T-cell (primary cell): ENCODE results near the gene RHAG. TPM values are rescaled to one million over a fixed set of nuclear protein-coding genes. Genes with fewer than 3 reads are reported as not detected.
"Not testable (repeated sequence)": the region's sequence is repeated elsewhere in the genome, so short reads cannot be mapped to it uniquely, and the experiment has no call there.

Source experiments
- ATAC-seq, 4 experiments: fragments of 200-7000 bp in 3 of 4; fragments of 150-1000 bp in 1 of 4; cut with Tn5 transposase; replicated peaks in 1 of 4; 1 replicate in 3 of 4; 2 replicates in 1 of 4; pipeline ENCODE4 v1.10.0; 2021; ENCODE audit warnings: moderate library complexity in 3 of 4, mild to moderate bottlenecking in 2 of 4, moderate number of reproducible peaks in 1 of 4
- CTCF ChIA-PET, 2 donors: fragments of 300-600 bp; sonication (Branson Sonifier 250); formaldehyde crosslinking; loops; one replicate each; lab custom pipeline; 2022; ENCODE audit warnings: antibody characterized with exemption in 2 of 2; lab: Charles Lee
- POLR2A ChIA-PET, 2 donors: fragments of 300-600 bp; sonication (Branson Sonifier 250); formaldehyde crosslinking; loops; one replicate each; lab custom pipeline; 2022; ENCODE audit warnings: antibody characterized with exemption in 2 of 2; lab: Charles Lee
- DNase-seq, 35 experiments: peaks; one replicate each; pipeline versions ENCODE4 v3.0.0 to v3.0.0-alpha.2; 2013 to 2023
- H3K27ac ChIP-seq: one replicate; pipeline ENCODE4 v1.5.1; 2013; ENCODE audit warnings: low read length
- H3K27me3 ChIP-seq, 2 experiments: replicated peaks in 1 of 2; 1 replicate in 1 of 2; 2 replicates in 1 of 2; pipeline versions ENCODE4 v1.6.1 to v1.7.0; 2013; ENCODE audit warnings: low read length in 1 of 2, mixed read lengths in 1 of 2; ENCODE audit not compliant: control insufficient read depth in 2 of 2, insufficient read depth in 2 of 2; ENCODE audit errors: extremely low read depth in 1 of 2
- H3K36me3 ChIP-seq, 2 donors: 1 replicate in 1 of 2; 2 replicates in 1 of 2; pipeline versions ENCODE4 v1.6.1 to v1.7.0; 2013; ENCODE audit warnings: low read length in 1 of 2; ENCODE audit not compliant: control insufficient read depth in 2 of 2, insufficient read depth in 1 of 2; ENCODE audit errors: extremely low read depth in 1 of 2
- H3K4me1 ChIP-seq, 2 experiments: 1 replicate in 1 of 2; 2 replicates in 1 of 2; pipeline versions ENCODE4 v1.6.1 to v1.7.0; 2013; ENCODE audit warnings: low read length in 2 of 2, mixed read lengths in 1 of 2; ENCODE audit not compliant: insufficient read depth in 2 of 2, control insufficient read depth in 1 of 2; ENCODE audit errors: extremely low read depth in 1 of 2
- H3K4me3 ChIP-seq, 2 donors: 1 replicate in 1 of 2; 2 replicates in 1 of 2; pipeline versions ENCODE4 v1.5.1 to v1.7.0; 2013; ENCODE audit warnings: mild to moderate bottlenecking in 2 of 2, low read length in 1 of 2, moderate library complexity in 1 of 2; ENCODE audit not compliant: control insufficient read depth in 1 of 2; ENCODE audit errors: extremely low read depth in 1 of 2
- H3K9me3 ChIP-seq: 2 replicates; pipeline ENCODE4 v1.7.0; 2013
- H3K27ac Mint-ChIP-seq, 2 donors: one replicate each; pipeline ENCODE4 v1.8.0; 2020 to 2021; ENCODE audit warnings: mild to moderate bottlenecking in 2 of 2, mixed read lengths in 2 of 2
- H3K27me3 Mint-ChIP-seq, 2 donors: one replicate each; pipeline ENCODE4 v1.8.0; 2021 to 2022; ENCODE audit warnings: mixed read lengths in 2 of 2
- H3K36me3 Mint-ChIP-seq: one replicate; pipeline ENCODE4 v1.8.0; 2021; ENCODE audit warnings: mixed read lengths
- H3K4me1 Mint-ChIP-seq, 3 donors: one replicate each; pipeline ENCODE4 v1.8.0; 2020 to 2022; ENCODE audit warnings: mixed read lengths in 3 of 3, mild to moderate bottlenecking in 1 of 3
- H3K4me3 Mint-ChIP-seq, 3 donors: one replicate each; pipeline ENCODE4 v1.8.0; 2020 to 2022; ENCODE audit warnings: mild to moderate bottlenecking in 3 of 3, mixed read lengths in 3 of 3, moderate library complexity in 3 of 3
- H3K9me3 Mint-ChIP-seq, 3 donors: one replicate each; pipeline ENCODE4 v1.8.0; 2020 to 2022; ENCODE audit warnings: mixed read lengths in 3 of 3
- WGBS: methylation state at CpG from one replicate; pipeline ENCODE4 v1.1.5; 2013; ENCODE audit warnings: missing lambda C conversion rate; ENCODE audit not compliant: insufficient coverage; 5-methylcytosine and 5-hydroxymethylcytosine counted together
- total RNA-seq, 35 experiments: library from RNA in 6 of 35; stranded (reverse) in 6 of 35; fragments of 120-200 nt in 1 of 35; gene quantifications; one replicate each; pipeline versions ENCODE4 v1.2.1 to v1.2.4 and lab custom pipeline; 2013 to 2026

Gene RHAG
- total RNA-seq, 5 donors from 2014 or later (not counting 1 experiment from before 2014, with no cell fraction given): 0.44 to 0.66 (median 0.51) TPM; not detected in 2

DNA sequence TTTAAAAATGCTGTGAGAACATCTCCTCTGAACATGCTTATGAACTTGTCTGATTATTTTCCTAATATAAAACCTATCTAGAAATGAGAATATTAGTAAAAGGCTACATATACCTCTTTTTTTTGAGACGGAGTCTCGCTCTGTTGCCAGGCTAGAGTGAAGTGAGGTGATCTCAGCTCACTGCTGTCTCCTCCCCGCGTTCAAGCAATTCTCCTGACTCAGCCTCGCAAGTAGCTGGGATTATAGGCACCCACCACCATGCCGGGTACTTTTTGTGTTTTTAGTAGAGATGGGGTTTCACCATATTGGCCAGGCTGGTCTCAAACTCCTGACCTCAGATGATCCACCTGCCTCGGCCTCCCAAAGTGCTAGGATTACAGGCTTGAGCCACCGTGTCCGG, 28.4 kb downstream of the RHAG start:
- H3K9me3 Mint-ChIP-seq, ATAC-seq: not testable (repeated sequence)

DNA sequence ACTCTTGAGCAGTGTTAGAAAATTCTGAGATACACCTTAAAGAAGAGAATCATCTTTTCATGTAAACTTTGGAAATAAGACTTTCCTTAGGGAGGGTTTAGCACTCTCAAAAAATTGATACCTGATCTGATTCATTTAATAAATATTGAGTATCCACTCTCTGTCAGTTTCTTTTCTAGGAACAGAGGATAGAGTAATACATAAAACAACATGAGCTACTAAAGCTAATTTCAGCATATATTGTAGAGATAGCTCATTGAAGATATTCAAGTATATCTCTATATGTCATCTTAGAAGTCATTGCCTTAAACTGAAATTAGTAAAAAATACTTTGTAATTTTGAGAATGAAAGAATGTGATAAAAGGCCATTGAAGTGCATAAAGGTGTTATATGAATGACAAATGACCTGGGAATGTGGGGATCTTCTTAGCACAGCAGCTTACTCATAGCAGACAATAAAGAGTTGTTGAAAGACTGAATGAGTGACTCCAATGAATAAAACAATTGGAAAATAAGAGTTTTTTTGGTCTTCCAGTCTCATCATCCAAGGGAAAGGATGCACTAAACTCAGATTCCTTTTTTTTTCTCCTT, 29.2 kb downstream of the RHAG start:
- Histone ChIP-seq H3K9me3 (no peaks in the 10 kb centered on the region), H3K4me3 (no peak overlapping the region), H3K36me3 (no peaks in the 10 kb centered on the region), H3K4me1 (no peaks in the 10 kb centered on the region), H3K27me3 (no peaks in the 10 kb centered on the region), H3K27ac (no peak overlapping the region)
- POLR2A ChIA-PET: no interaction called here
- Mint-ChIP-seq H3K4me1 (no peaks in the 10 kb centered on the region), H3K27ac (no peak overlapping the region), H3K36me3 (no peaks in the 10 kb centered on the region), H3K4me3 (no peak overlapping the region), H3K9me3 (no peaks in the 10 kb centered on the region), H3K27me3 (peaks cover under 1 to 9% of the 10 kb centered on the region in 2 donors)
- no peak for DNase-seq
- CTCF ChIA-PET: no interaction called here
- no peak for ATAC-seq

More for the DNA sequence above, 28.4 kb downstream of the RHAG start:
- H3K4me1 ChIP-seq, H3K36me3 ChIP-seq, H3K9me3 ChIP-seq, POLR2A ChIA-PET, DNase-seq, H3K27ac ChIP-seq, H3K4me3 Mint-ChIP-seq, H3K27ac Mint-ChIP-seq, H3K27me3 ChIP-seq, H3K4me1 Mint-ChIP-seq, H3K36me3 Mint-ChIP-seq, CTCF ChIA-PET, H3K4me3 ChIP-seq: not testable (repeated sequence)
- WGBS: 63% methylated on average over 2 of the region's 9 CpGs
- H3K27me3 Mint-ChIP-seq: peaks cover 4 to 14% of the 10 kb centered on the region in 2 donors

DNA sequence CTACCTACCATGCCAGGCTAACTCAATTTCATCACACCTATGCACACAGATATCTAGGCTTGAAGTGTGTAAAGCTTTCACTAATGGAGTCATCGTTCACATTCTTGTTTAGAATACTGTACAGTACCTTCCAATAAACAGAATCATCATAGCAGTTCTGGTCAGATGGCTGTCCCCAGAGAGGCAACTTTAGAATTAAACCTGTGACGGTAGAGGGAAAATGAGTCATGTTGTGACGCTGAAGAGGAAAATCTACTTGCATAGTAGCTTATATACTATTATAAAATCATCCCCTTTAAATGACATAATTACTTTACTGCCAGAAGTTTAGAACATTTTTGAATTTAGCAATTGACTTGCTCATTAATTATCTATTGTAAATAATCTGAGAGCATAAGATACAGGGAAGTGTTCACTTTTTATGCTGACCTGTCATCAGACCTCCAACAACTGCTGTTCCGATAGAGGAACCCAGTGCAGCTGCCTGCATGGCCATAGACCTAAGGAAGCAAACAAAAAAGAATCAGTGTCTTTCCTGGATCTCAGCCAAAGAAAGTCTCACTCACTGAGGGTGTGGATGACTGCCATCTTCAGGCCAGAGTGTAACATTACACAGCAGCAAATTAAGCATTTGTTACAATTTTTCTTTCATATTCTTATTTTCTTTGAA, 29.8 kb downstream of the RHAG start:
- Histone ChIP-seq H3K27ac (no peak overlapping the region), H3K4me1 (no peaks in the 10 kb centered on the region), H3K27me3 (no peaks in the 10 kb centered on the region), H3K9me3 (no peaks in the 10 kb centered on the region), H3K36me3 (no peaks in the 10 kb centered on the region), H3K4me3 (no peak overlapping the region)
- Mint-ChIP-seq H3K27ac (no peak overlapping the region), H3K9me3 (no peaks in the 10 kb centered on the region), H3K4me3 (no peak overlapping the region), H3K4me1 (no peaks in the 10 kb centered on the region), H3K27me3 (peaks cover 0 to 9% of the 10 kb centered on the region in 2 donors), H3K36me3 (no peaks in the 10 kb centered on the region)
- DNase-seq: peak in 2 of 35 experiments; percentile 3 to 52
- CTCF ChIA-PET: interaction anchor here in 1 of 2 donors (0.8 kb wide), 1 partner anchor 74 kb away, joined by 3 read pairs; no protein-coding TSS in a partner anchor
- WGBS: 0% methylated on average over 1 of the region's 4 CpGs
- POLR2A ChIA-PET: no interaction called here
- ATAC-seq: peak in 1 of 4 experiments; percentile 27

DNA sequence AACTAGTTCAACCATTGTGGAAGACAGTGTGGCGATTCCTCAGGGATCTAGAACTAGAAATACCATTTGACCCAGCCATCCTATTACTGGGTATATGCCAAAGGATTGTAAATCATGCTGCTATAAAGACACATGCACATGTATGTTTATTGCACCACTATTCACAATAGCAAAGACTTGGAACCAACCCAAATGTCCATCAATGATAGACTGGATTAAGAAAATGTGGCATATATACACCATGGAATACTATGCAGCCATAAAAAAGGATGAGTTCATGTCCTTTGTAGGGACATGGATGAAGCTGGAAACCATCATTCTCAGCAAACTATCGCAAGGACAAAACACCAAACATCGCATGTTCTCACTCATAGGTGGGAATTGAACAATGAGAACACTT, 32.6 kb downstream of the RHAG start:
- ATAC-seq, H3K4me1 ChIP-seq, H3K9me3 Mint-ChIP-seq, H3K4me3 Mint-ChIP-seq, H3K27ac Mint-ChIP-seq, H3K4me3 ChIP-seq, H3K27me3 Mint-ChIP-seq, CTCF ChIA-PET, H3K27ac ChIP-seq, H3K9me3 ChIP-seq, H3K4me1 Mint-ChIP-seq, POLR2A ChIA-PET, H3K36me3 ChIP-seq, H3K27me3 ChIP-seq, H3K36me3 Mint-ChIP-seq, DNase-seq: not testable (repeated sequence)
- no CpG with 5 or more reads among the region's 3 CpGs for WGBS

DNA sequence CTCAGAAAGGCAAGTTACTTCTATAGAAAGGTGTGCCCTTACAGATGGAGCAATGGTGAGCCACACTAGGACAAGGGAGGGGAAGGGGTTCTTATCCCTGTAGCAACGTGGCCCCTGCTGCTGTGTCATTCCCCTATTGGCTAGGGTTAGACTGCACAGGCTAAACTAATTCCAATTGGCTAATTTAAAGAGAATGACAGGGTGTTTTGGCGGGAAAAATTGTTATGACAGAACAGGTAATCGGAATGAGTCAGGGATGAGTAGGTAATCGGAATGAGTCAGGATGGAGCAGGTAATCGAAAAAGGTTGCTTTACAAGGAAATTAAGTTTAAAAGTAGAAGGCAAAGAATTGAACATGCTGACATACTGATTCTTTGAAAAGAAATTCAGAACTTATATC, 49.4 kb downstream of the RHAG start:
- 89% methylated on average over 4 of the region's 5 CpGs for WGBS
- H3K9me3 ChIP-seq, CTCF ChIA-PET, H3K4me1 ChIP-seq, DNase-seq, H3K27ac ChIP-seq, H3K9me3 Mint-ChIP-seq, H3K4me3 ChIP-seq, H3K36me3 ChIP-seq, H3K4me3 Mint-ChIP-seq, H3K4me1 Mint-ChIP-seq, H3K27me3 ChIP-seq, H3K27me3 Mint-ChIP-seq, H3K27ac Mint-ChIP-seq, H3K36me3 Mint-ChIP-seq, POLR2A ChIA-PET, ATAC-seq: not testable (repeated sequence)

DNA sequence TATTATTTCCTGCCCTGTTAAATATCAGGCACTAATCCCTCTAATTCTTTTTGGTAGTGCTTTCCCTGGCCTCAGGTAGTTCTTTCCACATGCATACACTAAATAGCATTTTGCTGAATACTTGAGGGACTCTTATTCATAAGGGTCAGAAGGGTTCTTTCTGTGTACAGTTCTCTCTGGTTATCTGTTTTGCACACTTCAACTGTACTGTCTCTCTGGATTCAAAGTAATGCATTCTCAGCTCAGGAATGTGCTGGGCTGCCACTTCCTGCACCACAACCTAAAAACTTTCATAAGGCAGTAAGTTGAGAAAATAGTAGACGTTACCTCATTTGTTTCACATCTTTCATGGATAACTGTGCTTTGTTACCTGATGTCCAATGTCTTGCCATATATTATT, 54.1 kb downstream of the RHAG start:
- no peaks in the 10 kb centered on the region for H3K36me3 ChIP-seq
- no peak overlapping the region for H3K27ac ChIP-seq
- H3K4me3 ChIP-seq: no peak overlapping the region
- Mint-ChIP-seq H3K4me3 (no peak overlapping the region), H3K4me1 (no peaks in the 10 kb centered on the region), H3K9me3 (no peaks in the 10 kb centered on the region), H3K27ac (no peak overlapping the region), H3K27me3 (peaks cover 3 to 5% of the 10 kb centered on the region in 2 donors), H3K36me3 (no peaks in the 10 kb centered on the region)
- ChIA-PET POLR2A (no interaction called here), CTCF (no interaction called here)
- no peaks in the 10 kb centered on the region for H3K4me1 ChIP-seq
- ATAC-seq (no peak), DNase-seq (no peak)
- H3K9me3 ChIP-seq: no peaks in the 10 kb centered on the region
- H3K27me3 ChIP-seq: no peaks in the 10 kb centered on the region
- no CpG with 5 or more reads among the region's 1 CpG for WGBS
